Neuronal stem cell (in vitro differentiated cells): ENCODE measurements around the gene SBDS.

Experiments
- DNase-seq: peaks from one replicate; pipeline ENCODE4 v3.0.0-alpha.2; 2013; ENCODE audit warnings: low spot score
- H2AFZ ChIP-seq: one replicate; pipeline ENCODE4 v1.6.1; 2013; ENCODE audit warnings: mild to moderate bottlenecking, low read length, inconsistent platforms
- H2AK5ac ChIP-seq: 2 replicates; pipeline ENCODE4 v1.6.1; 2013; ENCODE audit warnings: low read depth, mild to moderate bottlenecking, inconsistent platforms, low read length, moderate library complexity, mixed read lengths
- H2BK120ac ChIP-seq: 2 replicates; pipeline ENCODE4 v1.6.1; 2013; ENCODE audit warnings: low read depth, mild to moderate bottlenecking, inconsistent platforms, low read length, moderate library complexity, mixed read lengths
- H2BK12ac ChIP-seq: one replicate; pipeline ENCODE4 v1.6.1; 2013; ENCODE audit warnings: low read length, inconsistent platforms
- H2BK15ac ChIP-seq: 2 replicates; pipeline ENCODE4 v1.6.1; 2013; ENCODE audit warnings: mild to moderate bottlenecking, low read length, inconsistent platforms, mixed read lengths
- H2BK5ac ChIP-seq: one replicate; pipeline ENCODE4 v1.6.1; 2013; ENCODE audit warnings: inconsistent platforms, mild to moderate bottlenecking, low read length, moderate library complexity
- H3K14ac ChIP-seq: one replicate; pipeline ENCODE4 v1.6.1; 2013; ENCODE audit warnings: low read length, inconsistent platforms
- H3K18ac ChIP-seq: 2 replicates; pipeline ENCODE4 v1.6.1; 2013; ENCODE audit warnings: low read length, inconsistent platforms
- H3K23ac ChIP-seq: 2 replicates; pipeline ENCODE4 v1.6.1; 2013; ENCODE audit warnings: low read depth, mild to moderate bottlenecking, mixed read lengths, low read length, inconsistent platforms; ENCODE audit not compliant: poor library complexity
- H3K27ac ChIP-seq: replicated peaks from 3 replicates; pipeline ENCODE4 v1.5.1; 2013; ENCODE audit warnings: low read length, inconsistent platforms
- H3K27me3 ChIP-seq, 3 experiments: 2 replicates each; pipeline ENCODE4 v1.6.1; 2013; ENCODE audit warnings: low read length in 3 of 3, mild to moderate bottlenecking in 2 of 3, inconsistent platforms in 1 of 3, low read depth in 1 of 3, mixed read lengths in 1 of 3, moderate library complexity in 1 of 3; ENCODE audit not compliant: control insufficient read depth in 3 of 3, insufficient read depth in 3 of 3
- H3K36me3 ChIP-seq, 2 donors: replicated peaks in 1 of 2; 2 replicates each; pipeline ENCODE4 v1.6.1; 2013; ENCODE audit warnings: low read length in 2 of 2; ENCODE audit not compliant: control insufficient read depth in 2 of 2, insufficient read depth in 2 of 2
- H3K4ac ChIP-seq: 2 replicates; pipeline ENCODE4 v1.6.1; 2013; ENCODE audit warnings: inconsistent platforms, mild to moderate bottlenecking, low read length, moderate library complexity
- H3K4me1 ChIP-seq, 2 donors: 1 replicate in 1 of 2; 2 replicates in 1 of 2; pipeline ENCODE4 v1.6.1; 2013; ENCODE audit warnings: low read length in 2 of 2, low read depth in 1 of 2; ENCODE audit not compliant: control insufficient read depth in 2 of 2, insufficient read depth in 1 of 2
- H3K4me2 ChIP-seq: one replicate; pipeline ENCODE4 v1.6.1; 2013; ENCODE audit warnings: mild to moderate bottlenecking, low read length, inconsistent platforms; ENCODE audit not compliant: insufficient read depth, poor library complexity, severe bottlenecking
- H3K4me3 ChIP-seq, 2 donors: 2 replicates each; pipeline ENCODE4 v1.5.1; 2013; ENCODE audit warnings: low read length in 2 of 2, mild to moderate bottlenecking in 2 of 2, inconsistent platforms in 1 of 2, moderate library complexity in 1 of 2
- H3K79me1 ChIP-seq: one replicate; pipeline ENCODE4 v1.6.1; 2013; ENCODE audit warnings: low read depth, mild to moderate bottlenecking, inconsistent platforms, low read length, moderate library complexity
- H3K9ac ChIP-seq: one replicate; pipeline ENCODE4 v1.6.1; 2013; ENCODE audit warnings: mild to moderate bottlenecking, low read depth, low read length, inconsistent platforms; ENCODE audit not compliant: poor library complexity
- H3K9me3 ChIP-seq, 2 donors: replicated peaks in 1 of 2; 2 replicates each; pipeline versions ENCODE3 to v1.6.1; 2013; ENCODE audit warnings: low read length in 2 of 2, mild to moderate bottlenecking in 2 of 2, inconsistent platforms in 1 of 2, low read depth in 1 of 2, mixed read lengths in 1 of 2, moderate library complexity in 1 of 2; ENCODE audit not compliant: control insufficient read depth in 2 of 2, insufficient read depth in 1 of 2
- H4K8ac ChIP-seq: one replicate; pipeline ENCODE4 v1.6.1; 2013; ENCODE audit warnings: low read depth, mild to moderate bottlenecking, inconsistent platforms, low read length, moderate library complexity
- H4K91ac ChIP-seq: one replicate; pipeline ENCODE4 v1.6.1; 2013; ENCODE audit warnings: low read length, low read depth, mild to moderate bottlenecking, inconsistent platforms; ENCODE audit not compliant: poor library complexity
- WGBS, 2 donors: extraction: QIAGEN DNeasy Blood & Tissue Kit; methylation state at CpG; one replicate each; pipeline ENCODE4 v1.1.7; 2013; ENCODE audit warnings: missing lambda C conversion rate in 2 of 2, mixed read lengths in 1 of 2; ENCODE audit not compliant: insufficient read length in 2 of 2, insufficient replicate concordance in 1 of 2; ENCODE audit errors: extremely low coverage in 2 of 2; 5-methylcytosine and 5-hydroxymethylcytosine counted together

Gene SBDS

GRCh38 chr7:66960192-66960591, 35.2 kb downstream of the SBDS start:
- no peak overlapping the region for H3K14ac ChIP-seq
- no peak overlapping the region for H3K23ac ChIP-seq
- H3K4me2 ChIP-seq, result no peak overlapping the region
- H4K91ac ChIP-seq, result no peak overlapping the region
- no peak overlapping the region for H2AFZ ChIP-seq
- no peak overlapping the region for H2BK5ac ChIP-seq
- H3K79me1 ChIP-seq, result no peaks in the 10 kb centered on the region
- H3K9ac ChIP-seq, result no peak overlapping the region
- H2BK15ac ChIP-seq, result no peak overlapping the region
- H3K36me3 ChIP-seq, result peaks cover 11 to 55% of the 10 kb centered on the region in 2 donors
- H3K4ac ChIP-seq, result no peak overlapping the region
- no peak overlapping the region for H2BK120ac ChIP-seq
- no peak overlapping the region for H3K27ac ChIP-seq
- H2AK5ac ChIP-seq, result no peak overlapping the region
- no peak overlapping the region for H2BK12ac ChIP-seq
- no peak overlapping the region for H3K18ac ChIP-seq
- no peak for DNase-seq
- no CpG with 5 or more reads among the region's 4 CpGs for WGBS, 2 donors
- H3K9me3 ChIP-seq, result no peaks in the 10 kb centered on the region
- H3K4me3 ChIP-seq, result no peak overlapping the region
- H4K8ac ChIP-seq, result no peak overlapping the region
- H3K27me3 ChIP-seq, result no peaks in the 10 kb centered on the region
- H3K4me1 ChIP-seq, result no peaks in the 10 kb centered on the region

GRCh38 chr7:66958538-66959350, 36.6 kb downstream of the SBDS start:
- no peak overlapping the region for H2BK5ac ChIP-seq
- H3K14ac ChIP-seq, result no peak overlapping the region
- no peak overlapping the region for H3K4ac ChIP-seq
- WGBS, 2 donors, result no CpG with 5 or more reads among the region's 17 CpGs
- no peaks in the 10 kb centered on the region for H3K79me1 ChIP-seq
- H3K4me3 ChIP-seq, result no peak overlapping the region
- no peak overlapping the region for H3K23ac ChIP-seq
- H2AFZ ChIP-seq, result no peak overlapping the region
- no peak overlapping the region for H3K27ac ChIP-seq
- H2BK120ac ChIP-seq, result no peak overlapping the region
- no peak overlapping the region for H2BK12ac ChIP-seq
- H3K27me3 ChIP-seq, result no peaks in the 10 kb centered on the region
- no peaks in the 10 kb centered on the region for H3K4me1 ChIP-seq
- no peak overlapping the region for H2BK15ac ChIP-seq
- H3K4me2 ChIP-seq, result no peak overlapping the region
- DNase-seq, result no peak
- peaks cover 14 to 69% of the 10 kb centered on the region in 2 donors for H3K36me3 ChIP-seq
- H3K9ac ChIP-seq, result no peak overlapping the region
- no peak overlapping the region for H2AK5ac ChIP-seq
- H4K91ac ChIP-seq, result no peak overlapping the region
- no peak overlapping the region for H4K8ac ChIP-seq
- H3K18ac ChIP-seq, result no peak overlapping the region
- no peaks in the 10 kb centered on the region for H3K9me3 ChIP-seq

GRCh38 chr7:66957595-66958290, 37.6 kb downstream of the SBDS start:
- Histone ChIP-seq H3K18ac (no peak overlapping the region), H3K36me3 (peaks cover 19 to 79% of the 10 kb centered on the region in 2 donors), H3K27me3 (no peaks in the 10 kb centered on the region), H3K9me3 (no peaks in the 10 kb centered on the region), H2AK5ac (no peak overlapping the region), H4K8ac (no peak overlapping the region), H3K27ac (no peak overlapping the region), H2BK12ac (no peak overlapping the region), H3K4me1 (no peaks in the 10 kb centered on the region), H3K9ac (no peak overlapping the region), H3K4me2 (no peak overlapping the region), H2BK15ac (no peak overlapping the region), H3K14ac (no peak overlapping the region), H2BK120ac (no peak overlapping the region), H4K91ac (no peak overlapping the region), H2BK5ac (no peak overlapping the region), H3K4me3 (no peak overlapping the region), H3K79me1 (no peaks in the 10 kb centered on the region), H3K23ac (no peak overlapping the region), H3K4ac (no peak overlapping the region), H2AFZ (no peak overlapping the region)
- no peak for DNase-seq
- no CpG with 5 or more reads among the region's 13 CpGs for WGBS, 2 donors

GRCh38 chr7:66953044-66953427, 42.4 kb downstream of the SBDS start:
- Histone ChIP-seq H2BK15ac (no peak overlapping the region), H3K27ac (no peak overlapping the region), H4K91ac (no peak overlapping the region), H3K36me3 (peaks cover 39 to 99% of the 10 kb centered on the region in 2 donors), H3K27me3 (no peaks in the 10 kb centered on the region), H3K4me2 (no peak overlapping the region), H3K4me3 (no peak overlapping the region), H3K9me3 (no peaks in the 10 kb centered on the region), H3K4ac (no peak overlapping the region), H2BK12ac (no peak overlapping the region), H3K79me1 (peaks cover 2% of the 10 kb centered on the region), H3K18ac (no peak overlapping the region), H3K23ac (no peak overlapping the region), H2BK5ac (no peak overlapping the region), H4K8ac (no peak overlapping the region), H2BK120ac (no peak overlapping the region), H3K4me1 (no peaks in the 10 kb centered on the region), H2AFZ (no peak overlapping the region), H2AK5ac (no peak overlapping the region), H3K9ac (no peak overlapping the region), H3K14ac (no peak overlapping the region)
- no CpG with 5 or more reads among the region's 5 CpGs for WGBS, 2 donors
- DNase-seq, result no peak
